HepG2 (cell line): ENCODE measurements around the gene DCLRE1C. TPM values are rescaled to one million over a fixed set of nuclear protein-coding genes. Genes with fewer than 3 reads are reported as not detected.

Experiments
- CBX1 ChIP-seq: IDR thresholded peaks from one replicate; pipeline ENCODE4 v1.6.1; 2016; ENCODE audit warnings: antibody characterized with exemption, low read depth
- DMAP1 ChIP-seq: IDR thresholded peaks from 2 replicates; pipeline ENCODE4 v1.6.1; 2016
- DPF2 ChIP-seq: sonication (generic); formaldehyde crosslinking; IDR thresholded peaks from 2 replicates; pipeline ENCODE4 v1.4.0; 2020; ENCODE audit warnings: mild to moderate bottlenecking, low read depth, missing genetic modification reagents, borderline replicate concordance
- FOXC1 ChIP-seq: sonication (generic); formaldehyde crosslinking; IDR thresholded peaks from 2 replicates; pipeline ENCODE4 v1.8.0; 2022; ENCODE audit warnings: mild to moderate bottlenecking, missing genetic modification reagents, borderline replicate concordance
- JUND ChIP-seq: sonication (generic); formaldehyde crosslinking; IDR thresholded peaks from 2 replicates; pipeline ENCODE4 v1.8.0; 2022; ENCODE audit warnings: mild to moderate bottlenecking, missing genetic modification reagents
- MEIS1 ChIP-seq: sonication (generic); formaldehyde crosslinking; IDR thresholded peaks from 2 replicates; pipeline ENCODE4 v1.9.0; 2021; ENCODE audit warnings: mild to moderate bottlenecking, missing genetic modification reagents, moderate library complexity, borderline replicate concordance
- MXI1 ChIP-seq: IDR thresholded peaks from 3 replicates; pipeline ENCODE4 v1.6.1; 2012; ENCODE audit warnings: low read depth, low read length, inconsistent platforms, borderline replicate concordance
- NR2F6 ChIP-seq, 2 experiments: IDR thresholded peaks; 2 replicates each; pipeline ENCODE4 v1.6.1; 2016; ENCODE audit warnings: antibody characterized with exemption in 1 of 2, mild to moderate bottlenecking in 1 of 2
- ONECUT2 ChIP-seq: sonication (generic); formaldehyde crosslinking; IDR thresholded peaks from 2 replicates; pipeline ENCODE4 v1.4.0; 2020; ENCODE audit warnings: missing genetic modification reagents
- SMYD3 ChIP-seq: sonication (generic); formaldehyde crosslinking; IDR thresholded peaks from 2 replicates; pipeline ENCODE4 v1.8.1; 2023; ENCODE audit warnings: mild to moderate bottlenecking, missing genetic modification reagents
- SP2 ChIP-seq: sonication (generic); formaldehyde crosslinking; IDR thresholded peaks from 2 replicates; pipeline ENCODE4 v1.5.1; 2020; ENCODE audit warnings: mild to moderate bottlenecking, missing genetic modification reagents
- SSRP1 ChIP-seq: IDR thresholded peaks from 2 replicates; pipeline ENCODE4 v1.6.1; 2016; ENCODE audit warnings: control low read depth
- SYNCRIP ChIP-seq: fragments of 200-400 bp; formaldehyde crosslinking; IDR thresholded peaks from 2 replicates; pipeline ENCODE4 v1.6.1; 2018; ENCODE audit warnings: mild to moderate bottlenecking, low read depth, low read length; ENCODE audit not compliant: insufficient read depth
- ZFP1 ChIP-seq: IDR thresholded peaks from 2 replicates; pipeline ENCODE4 v1.6.1; 2016
- ZNF136 ChIP-seq: sonication (generic); formaldehyde crosslinking; IDR thresholded peaks from 2 replicates; pipeline ENCODE4 v1.8.1; 2022; ENCODE audit warnings: low read depth, mild to moderate bottlenecking, moderate library complexity, missing genetic modification reagents
- ZNF570 ChIP-seq: sonication (generic); formaldehyde crosslinking; IDR thresholded peaks from 2 replicates; pipeline ENCODE4 v1.4.0; 2020; ENCODE audit warnings: mild to moderate bottlenecking, missing genetic modification reagents, borderline replicate concordance
- polyA plus RNA-seq, 8 experiments: library from polyadenylated mRNA; depleted of rRNA in 3 of 8; stranded (reverse) in 7 of 8; unstranded in 1 of 8; fragments of >200 nt; fragmentation: Illumina TruSeq in 4 of 8; extraction: Trizol in 4 of 8; gene quantifications; 2 replicates each; pipeline versions ENCODE4 v1.2.1 to v1.2.3, GENCODE V29; 2011 to 2016; ENCODE audit warnings: low read depth in 4 of 8, missing spikeins in 1 of 8, mixed read lengths in 1 of 8; ENCODE audit not compliant: insufficient read depth in 1 of 8
- total RNA-seq, 5 experiments: library from RNA; depleted of rRNA; stranded (reverse); fragments of >200 nt; fragmentation: Illumina TruSeq; extraction: Trizol; gene quantifications; 2 replicates each; pipeline ENCODE4 v1.2.3, GENCODE V29; 2016; ENCODE audit warnings: low read depth in 1 of 5
- TF ChIP-seq, protein P1 (sequence below): sonication (generic); formaldehyde crosslinking; IDR thresholded peaks from 2 replicates; pipeline ENCODE4 v1.8.0; 2022; ENCODE audit warnings: mild to moderate bottlenecking, missing genetic modification reagents, borderline replicate concordance
- TF ChIP-seq, protein P2 (sequence below): sonication (generic); formaldehyde crosslinking; IDR thresholded peaks from 2 replicates; pipeline ENCODE4 v1.4.0; 2020; ENCODE audit warnings: mild to moderate bottlenecking, missing genetic modification reagents
- TF ChIP-seq, protein P3 (sequence below): sonication (generic); formaldehyde crosslinking; conservative IDR thresholded peaks from 2 replicates; pipeline ENCODE4 v1.4.0; 2020; ENCODE audit warnings: missing genetic modification reagents
- TF ChIP-seq, protein P4 (sequence below): sonication (generic); formaldehyde crosslinking; IDR thresholded peaks from 2 replicates; pipeline ENCODE4 v1.5.1; 2020; ENCODE audit warnings: mild to moderate bottlenecking, missing genetic modification reagents
- TF ChIP-seq, protein P5 (sequence below): sonication (generic); formaldehyde crosslinking; IDR thresholded peaks from 2 replicates; pipeline ENCODE4 v1.4.0; 2020; ENCODE audit warnings: missing genetic modification reagents, borderline replicate concordance

Gene DCLRE1C
- total and polyA plus RNA-seq, 2 of the 13 experiments (the other 11 are each of a cell fraction or from before 2014, with no cell fraction given) = 3.0 to 10.3 TPM

DNA sequence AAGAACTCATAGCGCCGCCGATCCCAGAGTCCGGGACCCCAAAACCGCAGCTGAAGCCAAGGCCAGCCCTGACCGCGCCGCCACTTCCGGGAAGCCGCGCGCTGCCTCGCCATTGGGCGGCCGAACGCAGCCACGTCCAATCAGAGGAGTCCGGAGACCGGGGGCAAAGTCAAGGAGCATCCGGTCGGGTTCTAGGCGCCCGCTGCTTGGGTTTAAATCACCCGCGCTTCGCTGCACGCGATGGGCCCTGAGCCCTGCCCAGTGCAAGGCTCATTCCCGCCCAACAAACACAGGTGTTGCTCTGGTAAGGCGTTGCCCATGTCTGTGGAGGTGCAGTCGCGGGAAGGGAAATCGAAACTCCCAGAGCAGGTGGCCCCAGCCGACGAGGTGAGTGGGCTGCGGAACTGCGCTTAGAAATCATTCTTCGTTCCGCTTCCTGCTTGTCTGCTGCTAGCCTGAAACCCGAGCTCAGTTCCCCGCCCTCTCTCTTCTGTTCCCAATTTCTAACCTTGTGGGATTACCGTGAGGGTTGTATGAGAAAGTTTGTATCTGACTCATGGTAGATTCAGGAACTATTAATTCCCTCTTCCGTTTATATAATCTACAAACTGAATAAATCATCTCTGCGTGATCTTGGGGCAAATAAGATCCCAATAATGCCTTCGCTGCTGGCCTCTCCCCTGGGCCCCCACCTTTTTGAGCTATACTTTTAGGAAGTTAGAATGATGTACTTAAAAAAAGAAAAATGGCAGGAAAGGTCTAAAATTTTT lies at the start of gene DCLRE1C (continued):
- TF ChIP-seq ONECUT2 (CRISPR knock-in tag) (no peak; the same call in 1 of the 2 replicates), SYNCRIP (no peak), DPF2 (CRISPR knock-in tag) (0 out of 2 replicates have a peak, but pooled peaks have one; percentile 42), MEIS1 (CRISPR knock-in tag) (peak; percentile 95; the same call in 1 of the 2 replicates), SSRP1 (CRISPR knock-in tag) (no peak), DMAP1 (CRISPR knock-in tag) (peak; percentile 96), ZNF570 (CRISPR knock-in tag) (0 out of 2 replicates have a peak, but pooled peaks have one; percentile 71), MXI1 (peak; percentile 89; the same call in 1 of the 3 replicates), SMYD3 (peak; percentile 99), JUND (CRISPR knock-in tag) (no peak), SP2 (peak; percentile 79), FOXC1 (CRISPR knock-in tag) (peak; percentile 97), NR2F6 (IDR thresholded peaks at IDR 0.05) (no peak), NR2F6 (CRISPR knock-in tag; IDR thresholded peaks at IDR 0.05) (0 out of 2 replicates have a peak, but pooled peaks have one; percentile 20), CBX1 (peak; percentile 54), ZNF136 (CRISPR knock-in tag) (0 out of 2 replicates have a peak, but pooled peaks have one; percentile 88), ZFP1 (CRISPR knock-in tag) (no peak)
- TF ChIP-seq, protein P1, sequence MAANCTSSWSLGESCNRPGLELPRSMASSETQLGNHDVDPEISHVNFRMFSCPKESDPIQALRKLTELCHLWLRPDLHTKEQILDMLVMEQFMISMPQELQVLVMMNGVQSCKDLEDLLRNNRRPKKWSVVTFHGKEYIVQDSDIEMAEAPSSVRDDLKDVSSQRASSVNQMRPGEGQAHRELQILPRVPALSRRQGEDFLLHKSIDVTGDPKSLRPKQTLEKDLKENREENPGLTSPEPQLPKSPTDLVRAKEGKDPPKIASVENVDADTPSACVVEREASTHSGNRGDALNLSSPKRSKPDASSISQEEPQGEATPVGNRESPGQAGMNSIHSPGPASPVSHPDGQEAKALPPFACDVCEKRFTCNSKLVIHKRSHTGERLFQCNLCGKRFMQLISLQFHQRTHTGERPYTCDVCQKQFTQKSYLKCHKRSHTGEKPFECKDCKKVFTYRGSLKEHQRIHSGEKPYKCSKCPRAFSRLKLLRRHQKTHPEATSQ = peak; percentile 99; the same call in 1 of the 2 replicates
- TF ChIP-seq, protein P2, sequence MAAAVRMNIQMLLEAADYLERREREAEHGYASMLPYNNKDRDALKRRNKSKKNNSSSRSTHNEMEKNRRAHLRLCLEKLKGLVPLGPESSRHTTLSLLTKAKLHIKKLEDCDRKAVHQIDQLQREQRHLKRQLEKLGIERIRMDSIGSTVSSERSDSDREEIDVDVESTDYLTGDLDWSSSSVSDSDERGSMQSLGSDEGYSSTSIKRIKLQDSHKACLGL (CRISPR knock-in tag) = peak; percentile 83
- TF ChIP-seq, protein P3, sequence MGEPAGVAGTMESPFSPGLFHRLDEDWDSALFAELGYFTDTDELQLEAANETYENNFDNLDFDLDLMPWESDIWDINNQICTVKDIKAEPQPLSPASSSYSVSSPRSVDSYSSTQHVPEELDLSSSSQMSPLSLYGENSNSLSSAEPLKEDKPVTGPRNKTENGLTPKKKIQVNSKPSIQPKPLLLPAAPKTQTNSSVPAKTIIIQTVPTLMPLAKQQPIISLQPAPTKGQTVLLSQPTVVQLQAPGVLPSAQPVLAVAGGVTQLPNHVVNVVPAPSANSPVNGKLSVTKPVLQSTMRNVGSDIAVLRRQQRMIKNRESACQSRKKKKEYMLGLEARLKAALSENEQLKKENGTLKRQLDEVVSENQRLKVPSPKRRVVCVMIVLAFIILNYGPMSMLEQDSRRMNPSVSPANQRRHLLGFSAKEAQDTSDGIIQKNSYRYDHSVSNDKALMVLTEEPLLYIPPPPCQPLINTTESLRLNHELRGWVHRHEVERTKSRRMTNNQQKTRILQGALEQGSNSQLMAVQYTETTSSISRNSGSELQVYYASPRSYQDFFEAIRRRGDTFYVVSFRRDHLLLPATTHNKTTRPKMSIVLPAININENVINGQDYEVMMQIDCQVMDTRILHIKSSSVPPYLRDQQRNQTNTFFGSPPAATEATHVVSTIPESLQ (CRISPR knock-in tag) = no peak; the same call in 1 of the 2 replicates
- TF ChIP-seq, protein P4, sequence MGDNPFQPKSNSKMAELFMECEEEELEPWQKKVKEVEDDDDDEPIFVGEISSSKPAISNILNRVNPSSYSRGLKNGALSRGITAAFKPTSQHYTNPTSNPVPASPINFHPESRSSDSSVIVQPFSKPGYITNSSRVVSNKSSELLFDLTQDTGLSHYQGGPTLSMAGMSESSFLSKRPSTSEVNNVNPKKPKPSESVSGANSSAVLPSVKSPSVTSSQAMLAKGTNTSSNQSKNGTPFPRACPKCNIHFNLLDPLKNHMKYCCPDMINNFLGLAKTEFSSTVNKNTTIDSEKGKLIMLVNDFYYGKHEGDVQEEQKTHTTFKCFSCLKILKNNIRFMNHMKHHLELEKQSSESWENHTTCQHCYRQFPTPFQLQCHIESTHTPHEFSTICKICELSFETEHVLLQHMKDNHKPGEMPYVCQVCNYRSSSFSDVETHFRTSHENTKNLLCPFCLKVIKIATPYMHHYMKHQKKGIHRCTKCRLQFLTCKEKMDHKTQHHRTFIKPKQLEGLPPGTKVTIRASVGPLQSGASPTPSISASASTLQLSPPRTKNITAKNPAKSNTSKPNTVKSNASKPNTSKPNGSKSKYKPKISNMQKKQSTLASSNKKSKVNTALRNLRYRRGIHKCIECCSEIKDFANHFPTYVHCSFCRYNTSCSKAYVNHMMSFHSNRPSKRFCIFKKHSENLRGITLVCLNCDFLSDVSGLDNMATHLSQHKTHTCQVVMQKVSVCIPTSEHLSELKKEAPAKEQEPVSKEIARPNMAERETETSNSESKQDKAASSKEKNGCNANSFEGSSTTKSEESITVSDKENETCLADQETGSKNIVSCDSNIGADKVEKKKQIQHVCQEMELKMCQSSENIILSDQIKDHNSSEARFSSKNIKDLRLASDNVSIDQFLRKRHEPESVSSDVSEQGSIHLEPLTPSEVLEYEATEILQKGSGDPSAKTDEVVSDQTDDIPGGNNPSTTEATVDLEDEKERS = peak; percentile 97
- TF ChIP-seq, protein P5, sequence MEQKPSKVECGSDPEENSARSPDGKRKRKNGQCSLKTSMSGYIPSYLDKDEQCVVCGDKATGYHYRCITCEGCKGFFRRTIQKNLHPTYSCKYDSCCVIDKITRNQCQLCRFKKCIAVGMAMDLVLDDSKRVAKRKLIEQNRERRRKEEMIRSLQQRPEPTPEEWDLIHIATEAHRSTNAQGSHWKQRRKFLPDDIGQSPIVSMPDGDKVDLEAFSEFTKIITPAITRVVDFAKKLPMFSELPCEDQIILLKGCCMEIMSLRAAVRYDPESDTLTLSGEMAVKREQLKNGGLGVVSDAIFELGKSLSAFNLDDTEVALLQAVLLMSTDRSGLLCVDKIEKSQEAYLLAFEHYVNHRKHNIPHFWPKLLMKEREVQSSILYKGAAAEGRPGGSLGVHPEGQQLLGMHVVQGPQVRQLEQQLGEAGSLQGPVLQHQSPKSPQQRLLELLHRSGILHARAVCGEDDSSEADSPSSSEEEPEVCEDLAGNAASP (CRISPR knock-in tag) = peak; percentile 51
